ENCODE data around the gene FTO.

The FTO gene

DNA sequence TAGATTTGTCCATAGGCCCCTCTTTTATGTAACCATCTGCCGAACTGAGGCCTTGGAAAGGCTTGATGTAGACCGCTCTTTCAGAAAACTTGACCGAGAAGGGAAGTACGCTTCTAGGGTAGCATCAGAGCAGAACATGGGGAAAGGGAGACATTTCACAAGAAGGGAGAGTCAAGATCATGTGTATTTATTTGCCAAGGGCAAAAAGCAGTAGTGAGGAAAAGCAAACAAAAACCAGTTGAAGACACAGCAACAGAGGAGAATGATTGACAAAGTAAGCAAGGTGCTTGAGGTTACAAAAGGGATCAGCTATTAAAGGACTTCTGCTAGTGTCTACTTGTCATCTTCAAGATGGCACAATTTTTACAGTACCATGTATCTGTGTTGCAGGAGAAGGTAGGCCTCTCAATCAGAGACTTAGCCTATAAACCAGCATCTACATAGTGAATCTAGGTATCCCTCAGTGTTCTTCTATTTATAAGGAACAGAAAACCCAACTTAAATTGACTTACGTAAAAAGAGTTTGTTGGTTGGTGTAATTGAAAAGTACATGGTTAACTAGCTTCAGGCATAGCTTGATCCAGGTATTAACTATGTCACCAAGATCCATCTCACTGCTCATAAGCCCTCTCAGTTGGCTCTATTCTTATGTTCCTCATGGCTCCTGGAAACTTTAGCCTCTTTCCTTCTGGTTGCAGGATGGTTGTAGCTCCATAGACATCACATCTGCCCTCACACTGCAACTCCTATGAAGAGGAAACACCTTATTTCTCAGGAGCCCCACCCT, 294.3 kb downstream of the FTO start:
- no peak for DNase-seq

DNA sequence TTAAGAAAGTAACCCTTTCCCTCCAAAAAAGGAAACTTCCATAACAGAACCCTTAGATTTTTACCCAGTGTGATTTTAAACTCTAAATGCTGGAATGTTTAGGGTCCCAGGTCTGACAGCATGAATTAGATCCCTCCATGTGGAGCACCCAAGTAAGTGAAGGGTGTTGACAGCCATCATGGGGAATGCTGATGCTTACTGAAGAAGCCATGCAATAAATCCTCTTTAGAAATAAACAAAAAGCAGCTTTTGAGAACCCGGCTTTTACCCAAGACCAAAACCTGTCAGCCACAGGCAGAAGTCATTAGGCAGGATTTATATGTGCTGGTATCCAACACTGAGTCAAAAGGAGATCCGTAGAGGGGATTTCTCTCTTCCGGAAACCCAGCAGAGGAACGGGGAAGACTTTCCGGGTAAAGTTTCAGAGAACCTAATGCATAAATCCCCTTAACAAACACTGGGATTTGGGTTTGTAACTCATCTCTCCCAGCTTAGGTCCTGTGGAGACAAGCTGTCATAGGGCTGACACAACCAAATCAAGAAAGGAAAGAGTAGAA, 295.1 kb downstream of the FTO start:
- no peak for DNase-seq

DNA sequence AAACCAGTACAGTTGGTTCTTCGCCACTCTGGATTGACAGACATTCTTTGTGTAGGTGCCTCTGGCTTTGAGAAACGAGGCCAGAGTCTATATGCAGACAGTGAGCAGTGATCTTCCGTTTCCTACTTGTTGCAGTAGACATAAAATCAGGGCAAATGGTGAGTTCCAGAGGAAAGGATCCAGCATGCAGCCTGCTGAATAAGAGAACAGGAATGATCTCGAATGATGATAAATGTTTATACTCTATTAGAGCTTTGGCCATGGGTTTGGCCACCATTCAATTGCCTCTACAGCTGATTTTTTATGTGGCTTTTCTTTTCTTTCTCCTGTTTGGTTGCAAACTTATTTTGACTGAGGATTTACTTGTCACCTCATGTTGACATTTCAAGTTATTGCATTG, 295.9 kb downstream of the FTO start:
- no peak for DNase-seq

DNA sequence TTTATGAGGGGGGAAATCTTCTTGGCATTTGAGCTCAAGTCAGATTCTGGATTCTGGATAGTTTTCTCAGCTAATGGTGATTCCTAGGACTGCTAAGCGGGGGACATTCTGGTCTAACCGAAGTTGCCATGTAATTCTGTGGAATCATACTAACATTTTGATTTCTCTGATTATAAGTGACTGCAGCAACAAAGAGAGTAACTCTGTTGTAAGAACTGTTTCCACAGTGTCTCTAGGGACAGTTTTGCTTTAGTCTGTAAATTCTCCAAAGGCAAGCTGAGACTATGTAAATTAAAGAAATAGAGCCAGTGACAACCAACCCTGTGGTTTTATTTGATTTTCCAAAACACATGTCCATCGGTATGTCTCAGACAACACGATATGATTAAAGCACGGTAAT, 296.4 kb downstream of the FTO start:
- no peak for DNase-seq

DNA sequence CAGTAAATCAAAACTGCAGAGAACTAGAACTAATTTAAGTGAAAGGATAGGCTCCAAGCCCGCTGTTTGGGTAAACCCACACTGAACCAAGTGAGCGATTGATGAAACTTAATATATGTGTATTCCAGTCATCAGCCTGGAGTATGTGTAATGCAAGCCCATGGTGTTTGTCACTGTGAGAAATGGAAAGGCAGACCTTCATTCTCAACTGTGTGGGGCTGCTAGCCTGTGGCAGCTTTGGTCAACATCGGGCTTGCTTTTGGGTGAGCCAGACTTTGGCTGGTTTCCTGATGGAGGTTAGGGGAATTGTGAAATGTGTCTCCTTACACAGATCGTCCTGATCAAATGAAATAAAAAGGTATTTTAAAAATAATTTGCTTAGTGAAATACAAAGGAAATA, 302.7 kb downstream of the FTO start:
- DNase-seq = no peak

DNA sequence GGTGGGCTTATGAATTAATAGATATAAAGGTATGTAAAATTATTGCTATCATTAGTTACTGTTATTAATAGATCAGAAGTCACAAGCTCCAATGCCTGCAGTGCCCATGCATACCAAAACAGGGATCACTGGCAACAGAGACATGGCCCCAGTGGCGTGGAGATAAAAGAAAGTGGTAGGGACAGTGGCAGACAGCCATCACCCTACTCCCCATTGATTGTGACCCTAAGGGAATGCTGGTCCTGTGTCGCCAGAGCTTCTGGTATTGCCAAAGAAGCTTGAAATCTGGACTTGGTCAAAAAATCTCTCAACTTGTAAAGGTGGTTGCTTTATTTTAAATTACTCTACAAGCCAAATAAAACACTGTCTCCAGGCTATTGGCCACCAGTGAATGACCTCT, 303.5 kb downstream of the FTO start:
- DNase-seq = no peak

DNA sequence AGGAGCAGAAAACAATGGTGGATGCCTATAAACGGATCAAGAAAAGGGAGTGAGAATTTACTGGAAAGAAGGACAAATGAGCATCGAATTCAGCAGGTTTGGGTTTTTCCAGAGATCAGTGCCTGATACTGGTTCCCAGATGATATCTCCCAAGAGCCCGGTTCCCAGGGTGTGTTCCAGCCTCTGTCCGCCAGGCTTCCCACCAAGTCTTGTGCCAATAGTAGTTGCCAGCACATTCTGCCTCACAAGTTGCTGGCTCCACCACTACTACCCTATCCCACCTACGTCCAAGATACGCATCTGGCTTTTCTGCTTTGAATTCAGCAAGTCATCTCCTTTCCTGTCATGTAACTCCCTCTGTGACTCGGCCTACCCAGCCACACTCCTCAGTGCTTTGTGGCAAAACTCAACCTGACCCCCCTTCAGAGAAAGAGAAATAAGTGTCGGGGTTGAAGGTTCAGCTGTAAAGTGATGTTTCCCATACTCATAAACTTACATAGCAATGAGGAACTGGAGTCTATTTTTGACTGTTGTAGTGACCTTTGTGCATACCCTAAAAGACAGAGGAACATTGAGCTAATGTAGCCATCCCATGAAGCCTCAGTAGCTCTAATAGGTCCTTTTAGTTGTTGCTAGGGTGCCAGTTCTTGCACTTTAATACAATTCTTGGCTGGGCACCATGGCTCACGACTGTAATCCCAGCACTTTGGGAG, 305.7 kb downstream of the FTO start:
- DNase-seq = no peak

DNA sequence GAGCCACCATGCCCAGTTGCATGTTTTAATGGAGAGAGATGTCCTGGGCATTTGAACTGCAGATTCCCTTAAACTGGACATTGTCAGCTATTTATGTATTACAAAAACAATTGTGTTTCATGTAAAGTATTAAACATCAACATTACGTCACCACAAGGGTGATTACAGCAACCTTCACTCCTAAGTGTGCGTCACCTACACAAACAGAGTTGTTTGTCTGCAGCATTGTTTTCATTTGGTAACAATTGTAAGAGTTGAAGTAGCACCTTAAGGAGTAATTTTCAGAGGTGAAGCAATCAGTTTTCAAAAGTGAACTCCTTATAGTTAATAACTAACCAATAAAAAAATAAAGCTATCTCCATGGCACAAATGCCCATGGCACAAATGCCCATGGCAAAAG, 311.2 kb downstream of the FTO start:
- DNase-seq = no peak

DNA sequence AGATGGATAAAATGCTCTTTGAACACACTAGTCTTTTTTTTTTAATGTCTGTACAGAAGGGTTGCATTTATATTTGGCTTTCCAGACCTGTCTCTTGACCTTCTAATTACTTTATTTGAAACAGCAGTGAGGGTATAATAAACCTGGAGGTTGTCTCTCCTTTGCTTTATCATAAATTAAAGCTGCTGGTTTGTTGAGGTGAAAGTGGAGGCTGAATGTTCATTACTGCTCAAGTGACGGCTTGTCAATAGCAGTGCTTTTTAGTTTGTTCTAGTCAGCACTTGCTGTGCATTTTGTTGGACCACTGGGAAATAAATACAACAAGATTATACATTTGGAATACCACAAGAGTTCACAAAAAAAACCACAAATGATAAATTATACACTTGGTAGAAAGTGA, 318.4 kb downstream of the FTO start:
- no peak for DNase-seq

DNA sequence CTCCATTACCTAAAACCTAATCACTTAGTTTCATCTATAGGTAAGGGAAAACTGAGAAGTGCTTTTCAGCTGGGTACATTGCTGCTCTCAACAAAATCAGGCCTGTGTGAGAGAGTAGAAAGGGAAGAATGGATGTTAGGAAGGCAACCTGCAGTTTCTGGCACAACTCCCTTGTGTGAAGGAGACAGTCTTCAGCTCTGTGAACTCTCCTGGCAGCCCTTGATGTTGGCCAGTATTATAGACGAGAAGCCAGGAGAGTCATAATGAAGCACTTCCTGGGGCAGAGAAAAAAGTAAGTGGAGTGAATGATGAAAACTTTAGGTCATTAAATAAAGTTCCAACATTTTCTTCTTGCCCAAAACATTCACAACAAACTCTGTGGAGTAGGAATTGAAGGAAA, 322.5 kb downstream of the FTO start:
- DNase-seq = no peak

DNA sequence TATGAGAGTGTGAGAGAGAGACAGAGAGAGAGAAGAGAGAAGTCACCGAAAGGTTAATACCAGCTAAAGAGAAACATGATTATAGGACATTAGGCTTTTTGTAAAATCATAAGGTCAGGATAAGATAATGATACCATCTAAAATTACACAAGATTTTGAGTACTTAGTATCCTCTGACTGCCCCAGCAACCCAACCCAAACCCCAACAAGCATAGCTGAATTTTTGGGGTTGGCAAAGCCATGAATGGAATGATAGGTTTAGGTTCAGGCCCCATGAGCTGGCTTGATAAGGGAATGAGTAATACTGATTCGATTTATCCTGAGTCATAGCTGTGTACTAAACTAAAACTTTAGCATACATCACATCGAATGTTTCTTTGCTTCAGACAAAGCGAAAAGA, 323.1 kb downstream of the FTO start:
- no peak for DNase-seq

DNA sequence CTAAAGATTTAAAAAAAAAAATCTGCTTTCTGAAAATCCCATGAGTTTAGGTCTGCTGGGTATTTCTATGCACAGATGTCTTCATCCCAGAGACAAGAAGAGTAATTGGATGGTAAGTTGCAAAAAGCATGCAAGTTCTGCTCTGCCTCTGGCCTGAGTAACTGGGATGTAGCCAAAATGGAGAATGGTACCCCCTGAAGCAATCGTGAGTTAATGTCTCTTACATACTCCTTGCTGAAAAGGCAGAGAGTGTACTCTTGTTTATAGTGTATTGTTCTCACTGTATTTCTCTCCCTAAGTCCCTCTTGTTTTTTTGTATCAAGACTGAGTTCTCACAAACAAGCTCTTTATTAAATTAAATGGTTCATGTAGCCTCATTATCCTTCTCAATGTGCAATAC, 323.6 kb downstream of the FTO start:
- no peak for DNase-seq

DNA sequence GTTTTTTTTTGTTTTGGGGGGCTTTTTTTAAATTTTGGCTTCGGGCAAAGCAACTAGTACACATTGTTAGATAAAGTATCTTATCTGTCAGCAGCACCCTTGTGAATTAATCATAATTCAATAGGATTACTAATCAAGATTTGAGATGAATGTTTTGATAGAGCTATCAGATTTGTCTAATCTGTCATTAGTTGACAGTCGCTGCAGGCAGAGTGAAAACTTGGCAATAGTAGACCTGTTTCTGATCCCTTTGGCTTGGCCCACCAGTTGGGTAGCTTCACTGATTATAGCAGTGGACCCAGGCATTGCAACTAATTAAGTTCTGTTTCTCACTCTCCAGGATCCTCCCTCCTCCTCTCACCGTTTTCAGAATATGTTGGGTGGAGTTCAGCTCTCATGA, 324.0 kb downstream of the FTO start:
- DNase-seq = no peak

DNA sequence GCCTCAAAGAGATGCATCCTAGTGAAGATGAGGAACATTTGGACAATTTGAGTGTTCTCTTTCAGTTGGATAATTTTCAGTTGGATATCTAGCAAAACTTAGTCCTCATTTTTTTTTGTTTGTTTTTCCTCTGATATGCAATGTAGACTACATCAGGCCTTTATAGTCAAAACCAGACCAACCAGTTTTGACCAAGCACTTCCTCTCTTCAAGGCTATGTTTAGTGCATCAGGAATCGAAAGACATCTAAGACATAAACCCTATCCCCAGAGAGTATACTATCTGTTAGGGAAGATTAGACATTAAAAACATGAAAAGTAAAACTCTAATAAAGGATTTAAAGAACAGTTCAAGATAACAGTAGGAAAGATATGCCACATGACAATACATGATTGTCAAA, 326.5 kb downstream of the FTO start:
- DNase-seq = no peak

DNA sequence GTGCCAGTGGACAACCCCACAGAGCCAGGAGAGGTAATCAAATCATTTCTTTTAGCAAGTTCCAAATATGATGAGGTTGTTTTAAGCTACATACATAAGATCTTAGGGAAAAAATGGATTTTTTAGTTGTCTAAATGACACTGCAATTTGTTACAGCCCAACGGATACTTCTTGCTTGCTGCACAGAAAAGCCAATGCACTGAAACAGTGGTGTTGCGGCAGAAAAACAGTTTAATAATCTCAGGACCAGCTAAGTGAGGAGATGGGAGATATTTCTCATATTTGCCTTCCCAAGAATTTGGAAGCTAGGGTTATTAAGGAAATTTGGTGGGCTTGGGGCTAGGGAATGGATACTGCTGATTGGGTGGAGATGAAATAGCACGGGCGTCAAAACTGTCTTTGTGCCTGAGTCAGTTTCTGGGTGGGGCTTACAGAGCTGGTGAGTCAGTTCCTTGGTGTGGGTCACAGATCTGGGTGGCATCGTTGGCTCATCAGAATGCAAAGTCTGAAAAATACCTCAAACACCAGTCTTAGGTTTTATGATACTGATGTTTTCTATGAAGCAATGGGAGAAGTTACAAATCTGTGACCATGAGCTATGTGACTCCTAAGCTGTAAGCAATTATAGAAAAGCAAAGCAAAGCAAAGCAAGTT, 327.3 kb downstream of the FTO start:
- no peak for DNase-seq

DNA sequence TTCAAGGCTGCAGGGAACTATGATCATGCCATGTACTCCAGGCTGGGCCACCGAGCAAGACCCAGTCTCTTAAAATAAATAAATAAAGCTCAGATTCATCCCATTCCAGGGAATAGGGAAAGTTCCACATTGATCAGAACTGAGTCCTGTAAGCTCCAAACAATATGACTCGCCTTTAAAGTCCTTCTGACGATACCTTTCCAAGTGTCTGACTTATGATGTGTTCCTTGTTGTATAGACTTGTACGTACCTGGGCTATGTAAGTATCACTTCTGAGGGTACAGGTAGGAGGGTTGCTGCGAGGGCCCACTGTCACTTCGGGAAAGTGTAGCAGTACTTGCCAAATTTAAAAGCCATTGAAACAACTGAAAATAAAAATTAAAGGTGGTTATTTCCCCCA, 329.8 kb downstream of the FTO start:
- DNase-seq = no peak

DNA sequence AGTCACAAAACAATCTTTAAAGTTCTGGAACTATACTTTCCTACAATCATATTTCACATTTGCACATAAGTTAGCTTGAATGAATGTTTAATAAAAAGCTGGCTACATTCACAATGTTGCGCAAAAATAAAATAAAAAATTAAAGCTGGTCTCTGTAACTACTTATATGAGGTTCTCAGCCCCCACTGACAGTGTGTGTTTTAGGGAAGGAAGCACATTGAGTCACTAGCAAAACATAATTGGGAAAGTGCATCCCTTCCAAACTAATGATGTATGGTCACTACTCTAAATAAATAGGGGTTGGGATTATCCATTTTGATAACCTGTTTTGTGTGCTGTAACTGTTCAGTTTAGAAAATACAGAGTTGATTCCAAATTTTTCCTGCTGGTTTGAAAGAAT, 330.7 kb downstream of the FTO start:
- no peak for DNase-seq

DNA sequence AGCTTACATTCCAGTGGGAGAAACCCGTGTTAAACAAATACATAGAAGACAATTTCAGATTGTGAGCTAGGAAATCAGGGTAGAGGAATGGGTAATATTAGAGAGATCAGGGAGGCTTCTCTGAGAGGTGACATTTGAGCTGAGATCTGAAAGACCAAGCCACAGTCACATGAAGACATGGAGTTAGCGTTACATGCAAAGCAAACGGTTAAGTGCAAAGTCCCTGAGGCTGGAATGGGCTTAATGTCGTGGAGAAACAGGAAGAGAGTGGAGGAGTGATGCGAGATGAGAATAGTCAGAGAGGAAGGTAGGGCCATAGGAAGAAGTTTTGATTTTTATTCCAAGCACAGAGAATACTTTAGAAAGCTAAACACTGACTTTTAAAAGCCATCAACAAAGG, 336.5 kb downstream of the FTO start:
- no peak for DNase-seq

DNA sequence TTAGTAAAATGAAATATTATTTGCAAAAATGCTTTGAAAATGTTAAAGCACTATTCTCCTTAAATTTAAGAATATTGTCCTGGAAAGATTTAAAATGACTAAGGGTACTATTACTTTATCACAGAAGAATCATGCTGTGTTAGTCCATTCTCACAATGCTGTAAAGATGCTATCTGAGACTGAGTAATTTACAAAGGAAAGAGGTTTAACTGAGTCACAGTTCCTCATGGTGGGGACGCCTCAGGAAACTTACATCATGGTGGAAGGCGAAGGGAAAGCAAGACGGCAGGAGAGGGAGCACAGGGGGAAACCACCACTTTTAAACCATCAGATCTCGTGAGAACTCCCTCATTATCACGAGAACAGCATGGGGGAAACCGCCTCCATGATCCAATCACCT, 337.0 kb downstream of the FTO start:
- DNase-seq = no peak

DNA sequence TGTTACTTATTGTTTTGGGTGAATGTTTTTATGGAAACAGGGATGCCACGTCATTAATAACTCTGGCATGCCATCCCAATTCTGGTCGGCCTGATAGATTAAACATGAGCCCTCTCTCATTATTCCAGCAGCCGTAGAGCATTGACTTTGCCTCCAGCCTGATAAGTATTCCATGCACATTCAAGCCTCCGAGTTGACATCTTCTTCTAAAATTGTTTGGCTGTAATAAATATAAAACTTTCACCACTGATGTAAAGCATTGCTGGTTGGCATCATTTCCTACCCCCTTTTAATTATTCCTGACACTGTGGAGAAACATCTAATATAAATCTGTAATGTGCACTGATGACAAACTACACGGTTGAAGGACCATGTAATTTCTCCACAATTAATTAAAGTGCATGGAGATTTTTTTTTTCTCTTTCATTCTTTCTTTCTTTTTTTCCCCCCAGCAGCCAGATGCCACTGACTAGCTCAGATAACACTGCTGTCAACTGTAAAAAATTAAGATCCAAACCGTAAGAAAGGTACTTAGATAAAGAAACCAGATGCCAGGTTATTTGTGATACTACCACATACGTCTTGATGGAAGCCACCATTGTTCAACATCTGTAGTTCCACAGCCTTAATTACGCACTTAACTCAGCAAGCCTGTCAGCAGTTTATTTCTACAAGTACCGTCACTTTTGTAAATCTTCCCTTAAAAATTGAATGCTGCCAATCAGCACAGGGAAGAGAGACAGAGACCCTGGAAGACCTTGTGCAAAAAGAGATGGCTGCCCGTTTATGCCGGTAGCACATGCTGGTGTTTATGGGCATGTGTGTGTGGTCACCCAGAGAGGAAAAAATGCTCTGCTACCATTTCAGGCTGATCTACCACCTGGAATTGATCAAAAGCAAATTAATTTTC, 344.9 kb downstream of the FTO start:
- no peak for DNase-seq

Data from hypothalamus (tissue), 51 donors.